Testis (tissue), 2 donors: Measurements from ENCODE around the gene TAPBPL.

Source experiments
- POLR2A ChIP-seq: fragments of 450-650 bp; IDR thresholded peaks from one replicate; pipeline ENCODE4 v1.6.1; 2017; ENCODE audit warnings: antibody characterized with exemption, mild to moderate bottlenecking, moderate library complexity
- TF ChIP-seq, protein P1 (sequence below), 3 experiments: fragments of 450-650 bp in 2 of 3; fragments of 200-600 bp in 1 of 3; sonication (generic) in 1 of 3; IDR thresholded peaks; one replicate each; pipeline ENCODE4 v1.5.1; 2016 to 2019; ENCODE audit warnings: antibody characterized with exemption in 3 of 3, mild to moderate bottlenecking in 2 of 3, moderate library complexity in 1 of 3

DNA sequence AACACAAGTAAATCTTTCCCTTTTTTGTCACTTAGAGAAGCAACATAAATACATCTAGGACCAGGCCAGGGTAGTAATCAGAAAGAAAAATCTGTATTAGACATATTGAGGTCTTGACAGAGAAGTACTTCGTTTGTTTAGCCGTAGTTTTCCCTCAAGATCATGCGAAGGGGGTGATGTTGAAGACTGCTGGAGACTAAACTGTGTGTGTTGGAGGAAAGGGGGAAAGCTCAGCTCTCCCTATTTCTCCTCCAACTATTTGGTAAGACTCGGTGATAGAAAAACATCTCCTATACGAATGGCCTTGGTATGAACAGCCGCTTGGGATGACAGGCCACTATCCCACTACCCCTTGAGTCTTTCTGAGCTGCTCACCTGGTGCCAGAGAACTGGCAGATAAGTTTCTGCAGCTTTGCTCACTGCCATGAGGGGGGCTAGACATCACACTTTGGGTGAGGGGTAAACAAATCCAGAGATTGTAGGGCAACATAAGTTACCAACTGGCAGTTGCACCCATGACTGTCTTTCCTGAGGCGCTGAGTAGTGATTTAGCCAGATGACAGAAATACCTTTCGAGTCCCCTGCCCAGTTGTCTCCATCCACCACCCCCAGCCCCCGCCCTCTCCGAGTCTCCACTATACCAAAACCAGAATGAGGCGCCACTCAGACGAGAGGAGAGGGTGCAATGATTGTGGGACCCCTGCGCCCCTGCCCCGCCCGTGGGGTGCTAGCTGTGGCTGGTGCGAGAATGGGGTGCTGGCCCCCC lies 17.9 kb downstream of the TAPBPL start:
- no peak for TF ChIP-seq POLR2A
- TF ChIP-seq, protein P1, sequence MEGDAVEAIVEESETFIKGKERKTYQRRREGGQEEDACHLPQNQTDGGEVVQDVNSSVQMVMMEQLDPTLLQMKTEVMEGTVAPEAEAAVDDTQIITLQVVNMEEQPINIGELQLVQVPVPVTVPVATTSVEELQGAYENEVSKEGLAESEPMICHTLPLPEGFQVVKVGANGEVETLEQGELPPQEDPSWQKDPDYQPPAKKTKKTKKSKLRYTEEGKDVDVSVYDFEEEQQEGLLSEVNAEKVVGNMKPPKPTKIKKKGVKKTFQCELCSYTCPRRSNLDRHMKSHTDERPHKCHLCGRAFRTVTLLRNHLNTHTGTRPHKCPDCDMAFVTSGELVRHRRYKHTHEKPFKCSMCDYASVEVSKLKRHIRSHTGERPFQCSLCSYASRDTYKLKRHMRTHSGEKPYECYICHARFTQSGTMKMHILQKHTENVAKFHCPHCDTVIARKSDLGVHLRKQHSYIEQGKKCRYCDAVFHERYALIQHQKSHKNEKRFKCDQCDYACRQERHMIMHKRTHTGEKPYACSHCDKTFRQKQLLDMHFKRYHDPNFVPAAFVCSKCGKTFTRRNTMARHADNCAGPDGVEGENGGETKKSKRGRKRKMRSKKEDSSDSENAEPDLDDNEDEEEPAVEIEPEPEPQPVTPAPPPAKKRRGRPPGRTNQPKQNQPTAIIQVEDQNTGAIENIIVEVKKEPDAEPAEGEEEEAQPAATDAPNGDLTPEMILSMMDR (IDR thresholded peaks at IDR 0.05): no peak
